RWPE2 (cell line): ENCODE data around the gene NOSTRIN.
"Not testable (repeated sequence)": the region's sequence is repeated elsewhere in the genome, so short reads cannot be mapped to it uniquely, and the experiment has no call there.

Experiments used
- ATAC-seq: fragments of 200-7000 bp; cut with Tn5 transposase; 3 replicates; pipeline ENCODE4 v1.9.1; 2021; ENCODE audit warnings: low read depth
- DNase-seq: peaks from one replicate; pipeline ENCODE4 v3.0.0-alpha.2; 2020; ENCODE audit warnings: low spot score
- H3K27ac ChIP-seq: fragments of 450-650 bp; 2 replicates; pipeline ENCODE4 v1.5.1; 2017; ENCODE audit warnings: mild to moderate bottlenecking; ENCODE audit not compliant: poor library complexity, severe bottlenecking
- H3K27me3 ChIP-seq: fragments of 250-450 bp; sonication (Bioruptor Pico); 2 replicates; pipeline ENCODE4 v1.5.1; 2021; ENCODE audit warnings: mild to moderate bottlenecking, moderate library complexity; ENCODE audit not compliant: insufficient read depth, poor library complexity, severe bottlenecking
- H3K36me3 ChIP-seq: fragments of 250-450 bp; sonication (Bioruptor Pico); 2 replicates; pipeline ENCODE4 v1.5.1; 2020; ENCODE audit warnings: low read depth, mild to moderate bottlenecking, moderate library complexity
- H3K4me1 ChIP-seq: fragments of 250-450 bp; sonication (Bioruptor Pico); 2 replicates; pipeline ENCODE4 v1.5.1; 2021; ENCODE audit warnings: mild to moderate bottlenecking, moderate library complexity; ENCODE audit not compliant: insufficient read depth, poor library complexity, severe bottlenecking
- H3K4me3 ChIP-seq: fragments of 250-450 bp; sonication (Bioruptor Pico); 2 replicates; pipeline ENCODE4 v1.5.1; 2021; ENCODE audit warnings: mild to moderate bottlenecking, moderate library complexity; ENCODE audit not compliant: severe bottlenecking
- H3K9me3 ChIP-seq: fragments of 250-450 bp; sonication (Bioruptor Pico); 2 replicates; pipeline ENCODE4 v1.5.1; 2021; ENCODE audit warnings: mild to moderate bottlenecking, moderate library complexity; ENCODE audit not compliant: severe bottlenecking
- CTCF ChIP-seq: fragments of 450-650 bp; IDR thresholded peaks from one replicate; pipeline ENCODE4 v1.5.1; 2017; ENCODE audit warnings: mild to moderate bottlenecking, moderate library complexity; ENCODE audit not compliant: poor library complexity, severe bottlenecking

NOSTRIN gene

GRCh38 chr2:168765401-168765800, 37.0 kb upstream of the NOSTRIN start:
- ATAC-seq (no peak), DNase-seq (no peak)
- Histone ChIP-seq H3K9me3 (no peaks in the 10 kb centered on the region), H3K4me1 (peaks cover 3% of the 10 kb centered on the region), H3K27me3 (no peaks in the 10 kb centered on the region), H3K36me3 (peaks cover 7% of the 10 kb centered on the region), H3K4me3 (no peak overlapping the region), H3K27ac (no peak overlapping the region)
- TF ChIP-seq CTCF = no peak

GRCh38 chr2:168766600-168766999, 35.8 kb upstream of the NOSTRIN start:
- no peaks in the 10 kb centered on the region for H3K27me3 ChIP-seq
- no peak overlapping the region for H3K27ac ChIP-seq
- DNase-seq (no peak), ATAC-seq (peak; percentile 59; the same call in 2 of the 3 replicates)
- TF ChIP-seq CTCF = no peak
- H3K9me3 ChIP-seq = no peaks in the 10 kb centered on the region
- H3K4me3 ChIP-seq = no peak overlapping the region
- H3K4me1 ChIP-seq = peaks cover 3% of the 10 kb centered on the region
- peaks cover 13% of the 10 kb centered on the region for H3K36me3 ChIP-seq

GRCh38 chr2:168767258-168767657, 35.2 kb upstream of the NOSTRIN start:
- no peak overlapping the region for H3K27ac ChIP-seq
- H3K27me3 ChIP-seq = no peaks in the 10 kb centered on the region
- ATAC-seq = no peak
- H3K4me3 ChIP-seq = no peak overlapping the region
- H3K36me3 ChIP-seq = peaks cover 13% of the 10 kb centered on the region
- no peak for DNase-seq
- TF ChIP-seq CTCF = no peak
- peaks cover 3% of the 10 kb centered on the region for H3K4me1 ChIP-seq
- H3K9me3 ChIP-seq = no peaks in the 10 kb centered on the region

- not testable (repeated sequence) for DNase-seq, H3K27me3 ChIP-seq, H3K4me3 ChIP-seq, H3K9me3 ChIP-seq, H3K27ac ChIP-seq, ATAC-seq, H3K4me1 ChIP-seq
- H3K36me3 ChIP-seq = peaks cover 13% of the 10 kb centered on the region
Observed at GRCh38 chr2:168768357-168768756, 34.1 kb upstream of the NOSTRIN start.

DNA sequence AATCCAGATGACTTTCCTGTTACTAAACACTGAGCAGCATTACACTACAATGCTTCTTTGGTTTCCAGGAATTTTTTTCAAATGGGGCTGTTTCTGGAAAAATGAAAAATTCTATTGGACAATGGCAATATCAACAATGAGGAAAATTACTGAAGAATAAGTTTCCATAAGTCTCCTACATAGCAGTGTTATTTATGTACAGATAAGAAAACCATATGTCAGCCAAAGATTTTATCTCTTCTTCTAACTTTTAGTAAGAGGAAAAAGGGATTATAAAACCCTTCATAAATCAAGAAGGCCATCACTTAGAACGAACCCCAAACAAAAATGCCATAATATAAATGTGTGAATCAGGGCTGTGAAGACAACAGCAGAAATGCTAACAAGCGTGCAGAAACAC, 31.6 kb upstream of the NOSTRIN start:
- Histone ChIP-seq H3K9me3 (no peaks in the 10 kb centered on the region), H3K27me3 (no peaks in the 10 kb centered on the region), H3K36me3 (peaks cover 12% of the 10 kb centered on the region), H3K4me3 (no peak overlapping the region), H3K27ac (no peak overlapping the region), H3K4me1 (peaks cover 1% of the 10 kb centered on the region)
- TF ChIP-seq CTCF = no peak
- ATAC-seq = no peak
- DNase-seq = no peak

GRCh38 chr2:168772704-168773103, 29.7 kb upstream of the NOSTRIN start:
- no peak overlapping the region for H3K27ac ChIP-seq
- no peak for ATAC-seq
- H3K4me3 ChIP-seq = no peak overlapping the region
- DNase-seq = no peak
- H3K27me3 ChIP-seq = no peaks in the 10 kb centered on the region
- no peaks in the 10 kb centered on the region for H3K4me1 ChIP-seq
- no peak for TF ChIP-seq CTCF
- H3K9me3 ChIP-seq = no peaks in the 10 kb centered on the region
- peaks cover 10% of the 10 kb centered on the region for H3K36me3 ChIP-seq
